A549 treated with dexamethasone at 1 μM for 4 hours (cell line): ENCODE measurements around the gene PIWIL1. TPM values are rescaled to one million over a fixed set of nuclear protein-coding genes. Genes with fewer than 3 reads are reported as not detected.

ENCODE experiments used
- total RNA-seq: library from RNA; stranded (reverse); fragments of 200-300 nt; extraction: Qiagen RNA extraction; gene quantifications from 5 replicates; pipeline ENCODE4 v1.2.3, GENCODE V29; 2022

PIWIL1 gene
- total RNA-seq: not detected in 5 replicates

DNA sequence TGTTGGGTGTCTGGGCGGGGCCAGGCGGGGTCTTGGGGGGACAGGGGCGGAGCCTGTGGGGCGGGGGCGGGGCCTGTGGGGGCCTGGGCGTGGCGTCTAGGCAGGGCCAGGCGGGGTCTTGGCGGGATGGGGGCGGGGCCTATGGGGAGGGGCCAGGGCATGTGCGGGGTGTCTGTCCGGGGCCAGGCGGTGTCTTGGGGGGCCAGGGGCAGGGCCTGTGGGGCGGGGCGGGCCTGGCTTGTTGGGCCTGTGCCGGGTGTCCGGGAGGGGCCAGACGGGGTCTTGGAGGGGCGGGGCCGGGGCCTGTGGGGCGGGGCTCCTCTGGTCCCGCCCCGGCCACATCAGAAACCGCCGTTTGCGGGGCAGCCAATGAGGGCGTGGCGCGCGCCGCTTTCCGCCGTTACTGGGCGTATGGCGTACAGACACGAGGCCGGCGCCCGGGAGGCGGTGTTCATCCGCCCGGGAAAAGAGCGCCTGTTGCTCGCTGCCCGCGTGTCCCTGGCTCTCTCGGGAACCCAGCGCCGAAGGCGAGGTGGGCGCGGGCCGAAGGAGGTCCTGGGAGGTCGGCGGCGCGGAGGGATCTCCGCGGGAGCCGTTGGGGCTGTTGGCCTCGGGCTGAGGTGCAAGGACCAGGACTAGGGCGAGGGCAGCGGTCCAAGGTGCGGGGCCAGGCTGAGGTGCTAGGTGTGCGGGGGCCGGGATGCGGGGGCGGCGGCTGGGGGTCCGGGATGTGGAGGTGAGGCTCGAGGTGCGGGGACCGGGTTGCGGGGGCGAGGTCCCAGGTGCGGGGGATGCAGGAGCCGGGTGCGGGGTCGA lies at the start of gene PIWIL1:
TSS of gene PIWIL1 (plus strand) at position 400 of the 816 bp plus-strand sequence. CDS start 4,705 bp downstream, outside the sequence.

Other genes with a start within 250 kb of the PIWIL1 start
- gene FZD10, start 175.4 kb upstream of the PIWIL1 start, total RNA-seq: not detected in 5 replicates